IPS-15b (cell line): Measurements from ENCODE around the gene PPM1J.

Source experiments
- H3K27me3 ChIP-seq: one replicate; pipeline ENCODE4 v1.6.1; 2013; ENCODE audit warnings: low read length; ENCODE audit not compliant: control insufficient read depth, insufficient read depth
- H3K36me3 ChIP-seq: one replicate; pipeline ENCODE4 v1.6.1; 2013; ENCODE audit warnings: low read length; ENCODE audit not compliant: control insufficient read depth, insufficient read depth
- H3K4me1 ChIP-seq: one replicate; pipeline ENCODE4 v1.6.1; 2013; ENCODE audit warnings: mild to moderate bottlenecking, low read length; ENCODE audit not compliant: control insufficient read depth, insufficient read depth
- H3K4me3 ChIP-seq: one replicate; pipeline ENCODE4 v1.5.1; 2013; ENCODE audit warnings: low read depth, low read length
- H3K9ac ChIP-seq: one replicate; pipeline ENCODE4 v1.6.1; 2013; ENCODE audit warnings: low read depth, mild to moderate bottlenecking, low read length
- H3K9me3 ChIP-seq: one replicate; pipeline ENCODE4 v1.6.1; 2013; ENCODE audit warnings: mild to moderate bottlenecking, low read length; ENCODE audit not compliant: control insufficient read depth, insufficient read depth

The PPM1J gene, protein sequence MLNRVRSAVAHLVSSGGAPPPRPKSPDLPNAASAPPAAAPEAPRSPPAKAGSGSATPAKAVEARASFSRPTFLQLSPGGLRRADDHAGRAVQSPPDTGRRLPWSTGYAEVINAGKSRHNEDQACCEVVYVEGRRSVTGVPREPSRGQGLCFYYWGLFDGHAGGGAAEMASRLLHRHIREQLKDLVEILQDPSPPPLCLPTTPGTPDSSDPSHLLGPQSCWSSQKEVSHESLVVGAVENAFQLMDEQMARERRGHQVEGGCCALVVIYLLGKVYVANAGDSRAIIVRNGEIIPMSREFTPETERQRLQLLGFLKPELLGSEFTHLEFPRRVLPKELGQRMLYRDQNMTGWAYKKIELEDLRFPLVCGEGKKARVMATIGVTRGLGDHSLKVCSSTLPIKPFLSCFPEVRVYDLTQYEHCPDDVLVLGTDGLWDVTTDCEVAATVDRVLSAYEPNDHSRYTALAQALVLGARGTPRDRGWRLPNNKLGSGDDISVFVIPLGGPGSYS

DNA sequence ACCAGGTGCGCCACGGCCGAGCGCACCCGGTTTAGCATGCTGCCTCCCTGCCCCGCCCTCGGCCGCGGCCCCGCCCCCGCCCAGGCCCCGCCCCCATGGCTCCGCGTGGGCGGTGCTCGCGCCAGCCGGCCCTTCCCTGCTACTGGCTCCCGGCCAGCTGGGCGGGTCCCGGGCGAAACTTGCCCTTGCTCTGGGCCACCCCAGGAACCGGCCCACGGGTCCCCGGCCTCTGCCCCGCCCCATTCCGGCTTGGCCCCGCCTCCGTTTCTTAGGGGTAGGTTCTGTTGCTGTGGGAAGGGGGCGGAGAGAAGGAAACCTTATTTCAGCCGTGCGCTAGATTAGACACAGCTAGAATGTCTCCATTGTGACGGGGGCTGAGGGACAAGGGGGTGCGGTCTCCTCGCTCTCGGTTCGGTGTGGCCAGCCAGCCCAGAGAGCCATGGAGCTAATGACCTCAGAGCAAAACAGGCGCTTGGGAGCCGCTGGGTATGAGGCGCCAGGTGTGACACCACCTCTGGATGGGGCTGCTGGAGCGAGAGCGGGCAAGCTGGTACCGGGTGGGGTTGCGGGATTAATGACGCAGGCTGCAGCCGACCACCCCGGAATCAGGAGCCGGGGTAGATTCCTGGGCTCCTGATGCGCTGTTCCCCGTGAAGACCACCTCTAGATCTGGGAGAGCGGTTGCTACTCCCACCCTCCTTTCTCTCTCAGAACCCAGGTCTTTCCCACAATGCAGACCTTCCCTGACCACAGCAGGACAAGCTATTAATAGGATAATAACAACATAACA lies at the start of gene PPM1J:
TSS of gene PPM1J (minus strand) at position 69 of the 790 bp plus-strand sequence. CDS start at position 38, 31 bp downstream.
- H3K27me3 ChIP-seq, result peaks cover 51% of the 10 kb centered on the region
- H3K4me1 ChIP-seq, result peaks cover 22% of the 10 kb centered on the region
- H3K9me3 ChIP-seq, result no peaks in the 10 kb centered on the region
- H3K9ac ChIP-seq, result peak within 1 kb of the TSS; percentile 47
- H3K36me3 ChIP-seq, result peaks cover 6% of the 10 kb centered on the region
- H3K4me3 ChIP-seq, result peak within 1 kb of the TSS; percentile 79

DNA sequence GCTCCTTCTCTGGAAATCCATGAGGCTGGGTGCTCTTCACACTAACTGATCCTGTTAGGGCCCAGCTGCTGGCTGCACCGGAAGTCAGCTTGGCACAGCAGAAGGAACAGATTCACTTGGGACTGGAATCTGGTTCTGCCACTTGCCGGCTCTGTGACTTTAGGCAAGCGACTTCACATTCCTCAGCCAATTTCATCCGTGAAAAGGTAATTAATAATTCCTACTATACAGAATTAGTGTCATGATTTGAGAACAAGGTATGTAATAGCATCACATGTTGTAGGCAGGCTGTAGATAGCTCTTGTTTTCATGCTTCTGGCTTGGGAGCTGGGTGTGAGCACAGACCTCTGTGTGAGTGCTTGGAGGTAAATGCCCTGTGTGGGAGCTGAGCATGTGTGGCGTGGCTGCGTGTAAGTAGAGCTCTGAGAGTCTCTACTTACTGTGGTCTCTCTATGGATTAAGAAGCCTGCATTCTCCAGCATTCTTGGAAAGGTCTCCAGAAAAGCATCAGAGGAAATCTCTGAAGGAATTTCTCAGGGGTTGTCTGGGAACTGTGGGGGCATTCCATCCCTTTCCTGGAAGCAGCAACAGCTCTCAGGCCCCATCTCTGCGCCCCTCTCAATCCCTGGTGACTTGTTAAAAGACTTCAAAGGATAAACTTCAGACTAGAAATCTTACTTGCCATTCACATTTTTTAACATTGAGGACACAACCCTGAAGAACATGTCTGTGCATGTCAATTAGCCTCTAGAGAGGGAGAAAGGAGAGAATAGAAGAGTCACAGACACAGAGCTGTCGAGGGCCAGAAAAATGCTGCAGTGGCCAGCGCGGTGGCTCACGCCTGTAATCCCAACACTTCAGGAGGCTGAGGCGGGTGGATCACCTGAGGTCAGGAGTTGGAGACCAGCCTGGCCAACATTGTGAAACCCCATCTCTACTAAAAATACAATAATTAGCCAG lies 47.7 kb upstream of the PPM1J start:
- H3K9me3 ChIP-seq, result no peaks in the 10 kb centered on the region
- no peaks in the 10 kb centered on the region for H3K36me3 ChIP-seq
- peaks cover 11% of the 10 kb centered on the region for H3K4me1 ChIP-seq
- H3K27me3 ChIP-seq, result no peaks in the 10 kb centered on the region
- no peak overlapping the region for H3K4me3 ChIP-seq
- peak overlapping the region; percentile 32 for H3K9ac ChIP-seq

DNA sequence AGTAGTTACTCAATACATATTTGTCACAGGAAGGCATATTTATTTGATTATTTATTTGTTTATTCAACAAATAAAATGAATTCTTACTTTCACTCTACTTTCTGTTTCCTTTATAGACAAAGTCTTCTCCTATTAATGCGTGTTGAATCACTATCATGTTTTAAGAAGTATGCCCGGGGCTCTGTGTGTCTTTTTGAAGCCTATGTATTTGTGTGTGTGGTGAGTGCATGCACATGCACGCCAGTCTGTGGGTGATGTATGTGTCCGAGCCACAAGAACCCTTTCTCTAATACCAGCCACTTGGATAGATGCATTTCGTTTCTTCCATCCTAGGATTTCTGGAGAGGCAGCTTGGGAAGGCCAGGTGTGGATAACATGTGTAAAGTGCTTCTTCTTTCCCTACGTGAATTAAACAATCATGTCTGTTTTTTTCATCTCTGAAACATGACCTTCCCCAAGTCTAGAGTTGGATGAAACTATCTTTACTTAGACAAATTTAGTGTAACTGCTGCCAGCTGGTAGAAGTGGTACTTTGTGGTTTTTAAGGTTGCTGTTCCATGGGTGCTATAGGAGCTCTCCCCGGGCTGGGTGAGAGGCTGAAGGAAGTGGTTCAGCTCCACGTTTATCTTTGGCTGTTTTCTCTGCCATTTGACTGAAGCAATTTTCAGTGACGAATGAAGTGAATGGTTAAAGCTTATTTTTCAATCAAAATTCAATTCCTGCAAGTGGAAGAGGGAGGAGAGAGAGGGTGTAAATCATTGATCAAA lies 46.8 kb upstream of the PPM1J start:
- Histone ChIP-seq H3K4me3 (no peak overlapping the region), H3K9ac (no peak overlapping the region)

DNA sequence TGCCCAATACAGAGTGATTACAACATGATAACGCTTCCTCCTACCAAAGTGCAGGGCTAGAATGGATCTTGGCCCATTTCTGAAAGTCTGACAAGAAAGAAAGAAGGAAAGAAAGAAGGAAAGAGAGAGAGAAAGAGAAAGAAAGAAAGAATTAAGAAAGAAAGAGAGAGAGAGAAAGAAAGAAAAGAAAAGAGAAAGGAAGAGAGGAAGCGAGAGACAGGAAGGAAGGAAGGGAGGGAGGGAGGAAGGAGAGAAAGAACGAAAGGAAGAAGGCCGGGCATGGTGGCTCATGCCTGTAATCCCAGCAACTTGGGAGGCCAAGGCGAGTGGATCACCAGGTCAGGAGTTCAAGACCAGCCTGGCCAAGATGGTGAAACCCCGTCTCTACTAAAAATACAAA lies 44.1 kb upstream of the PPM1J start:
- Histone ChIP-seq H3K9me3 (no peaks in the 10 kb centered on the region), H3K4me3 (no peak overlapping the region), H3K4me1 (peaks cover 8% of the 10 kb centered on the region), H3K9ac (no peak overlapping the region), H3K27me3 (peaks cover 3% of the 10 kb centered on the region), H3K36me3 (no peaks in the 10 kb centered on the region)

More for the DNA sequence above, 46.8 kb upstream of the PPM1J start:
- Histone ChIP-seq H3K27me3 (peaks cover under 1% of the 10 kb centered on the region), H3K4me1 (peaks cover 11% of the 10 kb centered on the region), H3K9me3 (no peaks in the 10 kb centered on the region), H3K36me3 (no peaks in the 10 kb centered on the region)

DNA sequence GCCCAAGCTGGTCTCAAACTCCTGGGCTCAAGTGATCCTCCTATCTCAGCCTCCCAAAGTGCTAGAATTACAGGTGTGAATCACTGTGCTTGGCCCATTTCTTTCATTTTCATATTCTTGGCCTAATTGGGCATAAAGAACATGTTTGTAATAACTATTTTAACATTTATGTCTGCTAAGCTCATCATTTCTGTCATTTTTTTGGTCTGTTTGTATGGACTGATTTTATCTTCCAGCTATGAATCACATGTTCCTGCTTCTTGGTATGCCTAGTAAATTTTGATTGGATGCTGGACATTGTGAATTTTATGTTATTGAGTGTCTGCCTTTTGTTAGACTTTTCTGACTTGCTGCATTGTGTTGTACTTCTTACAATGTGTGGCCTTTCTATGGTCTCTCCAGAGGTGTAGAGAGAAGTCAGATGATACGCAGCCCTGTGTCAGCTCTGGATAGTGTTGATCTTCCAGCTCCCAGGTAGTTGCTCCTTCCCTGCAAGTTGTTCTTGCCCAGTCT lies 39.0 kb upstream of the PPM1J start:
- Histone ChIP-seq H3K9me3 (no peaks in the 10 kb centered on the region), H3K9ac (no peak overlapping the region), H3K4me1 (peaks cover 4% of the 10 kb centered on the region), H3K4me3 (no peak overlapping the region), H3K36me3 (no peaks in the 10 kb centered on the region), H3K27me3 (peaks cover 3% of the 10 kb centered on the region)

DNA sequence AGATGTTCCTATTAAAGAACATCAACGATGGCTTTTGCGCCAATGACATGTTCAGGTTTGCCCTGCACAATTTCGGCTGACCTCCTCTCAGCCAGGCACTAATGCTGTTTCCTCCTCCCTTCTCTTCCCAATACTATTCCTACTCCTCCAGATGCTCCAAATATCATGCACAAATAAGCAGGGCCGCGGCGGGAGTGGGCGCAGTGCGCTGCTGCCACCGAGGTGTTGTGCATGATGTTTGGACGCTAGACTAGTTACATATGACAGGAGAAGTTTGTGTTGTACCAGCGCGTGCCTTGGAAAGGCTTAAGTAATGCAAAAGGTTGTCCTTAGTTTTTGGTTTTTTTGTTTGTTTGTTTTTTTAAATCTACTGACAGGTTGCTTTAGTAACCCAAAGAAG lies 33.3 kb upstream of the PPM1J start:
- Histone ChIP-seq H3K4me3 (no peak overlapping the region), H3K9ac (no peak overlapping the region), H3K36me3 (no peaks in the 10 kb centered on the region), H3K27me3 (peaks cover 29% of the 10 kb centered on the region), H3K9me3 (no peaks in the 10 kb centered on the region), H3K4me1 (peaks cover 4% of the 10 kb centered on the region)

DNA sequence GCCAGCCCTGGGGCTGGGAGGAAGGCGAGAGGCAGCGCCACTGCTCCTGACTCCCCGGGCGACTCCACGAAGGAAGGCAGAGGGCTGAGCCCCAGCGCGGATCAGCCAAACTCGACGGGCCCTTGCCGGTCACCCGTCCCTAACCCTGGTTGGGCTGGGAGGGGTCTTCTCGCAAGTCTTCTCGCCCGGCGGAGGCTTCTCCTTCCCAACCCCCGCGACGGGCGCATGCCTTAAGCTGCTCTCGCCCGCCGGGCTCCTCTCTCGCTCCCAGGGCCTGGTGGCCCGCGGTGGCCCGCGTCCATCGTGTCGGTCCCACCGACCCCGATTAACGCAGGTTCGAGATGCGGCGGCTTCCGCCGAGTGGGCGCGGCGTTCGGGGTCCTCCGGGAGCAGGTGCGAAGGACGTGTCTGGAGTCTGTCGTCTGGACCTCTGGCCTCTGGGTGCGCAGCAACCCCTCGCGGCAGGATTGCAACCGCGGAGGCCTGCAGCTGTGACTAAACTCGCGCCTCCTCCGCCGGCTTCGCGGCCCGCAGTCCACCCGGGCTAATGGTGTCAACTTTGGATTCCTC lies 29.0 kb upstream of the PPM1J start:
- H3K27me3 ChIP-seq, result peaks cover 55% of the 10 kb centered on the region
- peak overlapping the region; percentile 41 for H3K9ac ChIP-seq
- peak overlapping the region; percentile 66 for H3K4me3 ChIP-seq
- H3K36me3 ChIP-seq, result no peaks in the 10 kb centered on the region
- H3K9me3 ChIP-seq, result no peaks in the 10 kb centered on the region
- H3K4me1 ChIP-seq, result peaks cover 4% of the 10 kb centered on the region

DNA sequence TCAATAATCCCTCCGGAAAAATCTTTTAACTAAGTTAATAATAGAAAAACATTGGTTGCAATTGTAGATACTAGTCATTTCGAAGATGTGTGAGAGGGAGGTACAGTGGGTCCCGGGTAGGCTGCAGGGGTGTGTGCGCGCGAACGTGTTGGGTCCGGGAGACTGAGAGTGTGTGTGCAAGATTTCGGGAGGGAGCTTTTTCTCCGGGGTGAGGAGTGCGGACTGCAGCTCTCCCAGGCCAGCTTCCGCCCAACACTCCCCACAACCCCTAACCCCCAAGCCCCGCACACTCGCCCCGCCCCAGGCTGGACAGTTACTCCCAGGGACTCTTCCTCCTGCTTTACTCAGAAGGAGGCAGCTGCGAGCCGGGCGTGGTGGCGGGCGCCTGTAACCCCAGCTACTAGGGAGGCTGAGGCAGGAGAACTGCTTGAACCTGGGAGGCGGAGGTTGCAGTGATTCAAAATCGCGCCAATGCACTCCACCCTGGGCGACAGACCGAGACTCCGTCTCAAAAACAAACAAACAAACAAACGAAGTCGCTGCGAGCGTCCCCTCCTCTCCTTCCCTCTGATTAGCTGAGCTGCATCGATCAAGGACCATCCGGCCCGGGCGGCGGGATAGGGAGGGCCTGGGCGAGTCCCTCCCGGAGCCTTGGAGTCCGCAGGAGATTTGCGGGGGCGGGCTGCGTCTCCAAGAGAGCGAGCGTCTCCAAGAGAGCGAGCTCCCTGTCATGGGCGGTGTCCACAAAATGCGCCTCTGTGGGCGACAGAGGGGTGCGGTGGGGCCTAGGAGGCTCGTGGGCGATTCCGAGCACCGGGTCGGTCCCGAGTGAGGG lies 28.3 kb upstream of the PPM1J start:
- Histone ChIP-seq H3K9me3 (no peaks in the 10 kb centered on the region), H3K4me3 (peak overlapping the region; percentile 66), H3K27me3 (peaks cover 55% of the 10 kb centered on the region), H3K36me3 (no peaks in the 10 kb centered on the region), H3K9ac (no peak overlapping the region), H3K4me1 (peaks cover 4% of the 10 kb centered on the region)

DNA sequence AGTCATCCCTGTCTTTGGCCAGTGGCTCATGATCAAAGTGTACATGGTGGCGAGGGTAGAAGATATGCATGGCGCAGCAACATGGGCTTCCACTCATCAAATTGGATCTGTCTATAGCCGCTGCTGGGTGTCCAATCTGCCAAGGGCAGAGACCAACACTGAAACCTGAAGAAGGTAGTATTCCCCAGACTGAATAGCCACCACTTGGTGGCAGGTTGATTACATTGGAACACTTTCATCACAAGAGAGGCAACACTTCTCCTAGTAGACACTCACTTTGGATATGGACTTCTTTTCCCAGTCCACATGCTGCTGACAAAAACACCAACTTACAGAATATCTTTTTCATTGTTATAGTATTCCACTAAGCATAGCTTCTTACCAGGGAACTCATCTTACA lies 22.4 kb upstream of the PPM1J start:
- no peak overlapping the region for H3K9ac ChIP-seq
- no peaks in the 10 kb centered on the region for H3K4me1 ChIP-seq
- peaks cover 34% of the 10 kb centered on the region for H3K27me3 ChIP-seq
- no peaks in the 10 kb centered on the region for H3K36me3 ChIP-seq
- no peak overlapping the region for H3K4me3 ChIP-seq
- H3K9me3 ChIP-seq, result no peaks in the 10 kb centered on the region

DNA sequence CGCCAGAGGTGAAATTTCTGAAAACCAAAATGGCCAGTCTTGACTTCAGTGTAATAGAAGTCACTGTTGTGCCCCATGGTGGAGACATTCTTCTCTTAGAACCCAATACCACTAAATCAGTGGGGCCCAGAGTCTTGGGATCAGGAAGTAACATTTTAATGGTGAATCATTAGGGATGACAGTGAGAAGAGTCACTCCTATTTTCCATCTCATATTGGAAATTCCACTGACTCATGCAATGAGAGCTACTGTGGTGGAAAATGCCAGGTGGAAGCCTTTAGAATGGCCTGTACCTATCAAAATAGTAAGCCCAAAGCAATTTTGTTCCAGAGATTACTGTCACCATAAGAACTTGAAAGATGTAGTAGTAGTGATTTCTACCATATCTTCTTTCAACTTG lies 20.6 kb upstream of the PPM1J start:
- H3K9me3 ChIP-seq, result no peaks in the 10 kb centered on the region
- H3K27me3 ChIP-seq, result peaks cover 26% of the 10 kb centered on the region
- no peak overlapping the region for H3K9ac ChIP-seq

More for the DNA sequence above, 20.6 kb upstream of the PPM1J start:
- H3K36me3 ChIP-seq, result no peaks in the 10 kb centered on the region
- no peak overlapping the region for H3K4me3 ChIP-seq
- no peaks in the 10 kb centered on the region for H3K4me1 ChIP-seq
